ENCODE measurements around the gene FKBP1A. TPM values are rescaled to one million over a fixed set of nuclear protein-coding genes. Genes with fewer than 3 reads are reported as not detected.

FKBP1A gene
- total and polyA plus RNA-seq, 10 of the 15 experiments (the other 5 are each of a cell fraction or from before 2014, with no cell fraction given), result 103 to 687 (median 254) TPM

DNA sequence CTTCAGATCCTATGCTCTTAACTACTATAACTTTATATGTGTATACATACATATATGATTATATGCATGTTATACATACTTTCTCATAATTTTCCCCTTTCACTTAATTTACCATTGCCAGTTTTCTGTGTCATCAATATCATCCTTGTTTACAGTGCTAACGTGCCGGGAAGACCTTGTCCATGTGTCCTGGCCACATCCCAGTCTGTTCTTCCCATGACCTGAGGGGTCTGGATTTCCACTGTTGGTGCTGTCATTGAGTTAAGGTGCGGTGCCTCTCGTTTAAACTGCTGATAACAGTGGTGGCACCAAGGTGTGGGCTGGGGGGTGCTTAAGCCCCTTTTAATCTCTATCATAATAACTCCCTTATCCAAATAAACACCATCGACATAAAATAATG lies 55.4 kb downstream of the FKBP1A start:
- Histone ChIP-seq H3K36me3 (ENCODE audit: control insufficient read depth in 2 of 2, insufficient read depth in 2 of 2, low read length in 1 of 2) (no peaks in the 10 kb centered on the region; a peak in 2 of 4 replicates), H3K9me3 (replicated peaks; ENCODE audit: control insufficient read depth, insufficient read depth, low read length) (no peaks in the 10 kb centered on the region), H3K4me2 (ENCODE audit: control insufficient read depth, insufficient read depth) (no peak overlapping the region), H3K27ac (ENCODE audit: control insufficient read depth, insufficient read depth) (no peak overlapping the region), H3K9ac (ENCODE audit: control insufficient read depth, insufficient read depth, low read length) (no peak overlapping the region), H4K20me1 (ENCODE audit: control insufficient read depth, insufficient read depth) (no peaks in the 10 kb centered on the region; the same call in none of the 2 replicates), H2AFZ (ENCODE audit: control insufficient read depth, low read depth, low read length) (no peak overlapping the region), H3K79me2 (ENCODE audit: control insufficient read depth, insufficient read depth, low read length) (no peaks in the 10 kb centered on the region), H3K27me3 (replicated peaks in 1 of 2; ENCODE audit: control insufficient read depth in 2 of 2, insufficient read depth in 2 of 2, low read length in 1 of 2) (no peaks in the 10 kb centered on the region), H3K4me1 (ENCODE audit: control insufficient read depth, insufficient read depth, low read length) (peaks cover 5% of the 10 kb centered on the region), H3K4me3 (no peak overlapping the region)
- BruUV-seq (replicated peaks), result no TSS peak
- no peak for DNase-seq (ENCODE audit: low read depth, low spot score)
- SMC1A ChIA-PET (ENCODE audit: uncharacterized antibody, unreplicated experiment), result no interaction called here
- intact Hi-C loops (cut with micrococcal nuclease; ENCODE audit: unreplicated experiment) (no loop called here), in situ Hi-C loops (cut with MboI) (no loop called here)
- CTCF ChIA-PET, result no interaction called here
- TF ChIP-seq NRF1 (conservative IDR thresholded peaks at IDR 0.05; ENCODE audit: low read depth, low read length) (no peak), ETV6 (conservative IDR thresholded peaks at IDR 0.05 in 1 of 2, IDR thresholded peaks at IDR 0.05 in 1 of 2; ENCODE audit: borderline replicate concordance in 1 of 2, low read depth in 1 of 2) (no peak), BRCA1 (IDR thresholded peaks at IDR 0.05; ENCODE audit: low read depth, low read length) (no peak), TARDBP (IDR thresholded peaks at IDR 0.05; ENCODE audit: borderline replicate concordance) (no peak), KDM1A (IDR thresholded peaks at IDR 0.05; ENCODE audit: borderline replicate concordance) (no peak), NFIC (IDR thresholded peaks at IDR 0.05; ENCODE audit: low read depth, low read length) (no peak), NR2F1 (conservative IDR thresholded peaks at IDR 0.05) (no peak), POLR2AphosphoS2 (IDR thresholded peaks at IDR 0.05; ENCODE audit: low read depth, low read length) (no peak), SMARCA5 (IDR thresholded peaks at IDR 0.05) (no peak), CEBPB (IDR thresholded peaks at IDR 0.05; ENCODE audit: borderline replicate concordance in 1 of 2, low read depth in 2 of 2, low read length in 2 of 2) (no peak)
- TF ChIP-seq, protein P1, sequence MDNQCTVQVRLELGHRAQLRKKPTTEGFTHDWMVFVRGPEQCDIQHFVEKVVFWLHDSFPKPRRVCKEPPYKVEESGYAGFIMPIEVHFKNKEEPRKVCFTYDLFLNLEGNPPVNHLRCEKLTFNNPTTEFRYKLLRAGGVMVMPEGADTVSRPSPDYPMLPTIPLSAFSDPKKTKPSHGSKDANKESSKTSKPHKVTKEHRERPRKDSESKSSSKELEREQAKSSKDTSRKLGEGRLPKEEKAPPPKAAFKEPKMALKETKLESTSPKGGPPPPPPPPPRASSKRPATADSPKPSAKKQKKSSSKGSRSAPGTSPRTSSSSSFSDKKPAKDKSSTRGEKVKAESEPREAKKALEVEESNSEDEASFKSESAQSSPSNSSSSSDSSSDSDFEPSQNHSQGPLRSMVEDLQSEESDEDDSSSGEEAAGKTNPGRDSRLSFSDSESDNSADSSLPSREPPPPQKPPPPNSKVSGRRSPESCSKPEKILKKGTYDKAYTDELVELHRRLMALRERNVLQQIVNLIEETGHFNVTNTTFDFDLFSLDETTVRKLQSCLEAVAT (IDR thresholded peaks at IDR 0.05), result no peak
- TF ChIP-seq, protein P2, sequence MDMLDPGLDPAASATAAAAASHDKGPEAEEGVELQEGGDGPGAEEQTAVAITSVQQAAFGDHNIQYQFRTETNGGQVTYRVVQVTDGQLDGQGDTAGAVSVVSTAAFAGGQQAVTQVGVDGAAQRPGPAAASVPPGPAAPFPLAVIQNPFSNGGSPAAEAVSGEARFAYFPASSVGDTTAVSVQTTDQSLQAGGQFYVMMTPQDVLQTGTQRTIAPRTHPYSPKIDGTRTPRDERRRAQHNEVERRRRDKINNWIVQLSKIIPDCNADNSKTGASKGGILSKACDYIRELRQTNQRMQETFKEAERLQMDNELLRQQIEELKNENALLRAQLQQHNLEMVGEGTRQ (IDR thresholded peaks at IDR 0.05; ENCODE audit: borderline replicate concordance, low read depth, low read length), result no peak
- POLR2A ChIA-PET, result no interaction called here
- FAIRE-seq, result no peak
- RAD21 ChIA-PET (ENCODE audit: unreplicated experiment), result no interaction called here
- ATAC-seq, result no peak
- 96% methylated on average over 5 of the region's 5 CpGs for WGBS (ENCODE audit: insufficient coverage, insufficient replicate concordance, low lambda C conversion rate, missing lambda C conversion rate)

Data from GM12878 (cell line).